Activated T-cell treated with anti-CD3 and anti-CD28 coated beads for 48 hours (primary cell): Measurements from ENCODE around the gene PNPLA2.

Experiments used
- DNase-seq: peaks from one replicate; pipeline ENCODE4 v3.0.0-alpha.2; 2020; ENCODE audit warnings: low read depth

Gene PNPLA2

GRCh38 chr11:816433-816779 lies 2.3 kb upstream of the PNPLA2 start:
- DNase-seq: no peak

GRCh38 chr11:819129-819931 lies 616 bp downstream of the PNPLA2 start:
- DNase-seq: peak; percentile 88

- peak; percentile 90 for DNase-seq
Observed at GRCh38 chr11:819943-820649, 1.4 kb downstream of the PNPLA2 start.

DNA sequence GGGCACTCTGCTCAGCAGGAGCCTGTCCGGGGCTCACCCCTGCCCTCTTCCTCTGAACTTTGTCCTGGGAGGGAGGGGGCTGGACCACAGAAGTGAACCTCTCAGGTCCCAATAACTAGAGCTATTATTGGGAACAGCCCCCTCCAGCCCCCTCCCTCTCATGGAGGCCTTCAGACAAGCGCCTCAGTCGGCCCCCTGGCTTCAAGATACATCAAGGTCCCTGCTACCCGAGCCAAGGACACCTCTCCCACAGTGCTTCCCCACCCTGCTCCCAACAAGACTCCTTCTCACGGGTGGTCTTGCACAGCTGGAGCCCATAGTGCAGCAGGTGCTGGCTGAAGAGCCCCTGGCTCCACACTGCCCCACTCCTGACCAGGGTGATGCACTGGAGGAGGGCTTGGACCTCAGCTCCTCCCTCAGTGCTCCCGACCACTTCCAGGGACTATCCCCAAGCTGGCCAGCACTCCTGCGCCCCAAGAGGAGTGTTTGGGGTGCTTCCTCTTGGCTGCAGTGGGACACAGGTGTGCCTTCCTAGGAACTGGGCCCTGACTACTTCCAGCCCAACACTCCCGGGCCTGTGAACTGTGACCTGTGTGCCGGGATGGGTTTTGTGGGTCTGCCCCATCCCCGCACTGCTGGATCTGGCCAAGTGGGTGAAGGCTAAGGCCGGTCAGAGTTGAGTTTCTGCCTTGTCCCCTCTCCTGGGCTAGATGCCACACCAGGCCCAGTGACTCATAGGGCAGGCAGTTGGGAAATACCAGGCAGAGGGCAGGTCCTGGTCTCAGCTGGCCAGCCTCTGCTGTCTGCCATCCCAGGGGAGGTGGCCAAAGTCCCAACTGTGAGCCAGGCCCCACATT lies 2.2 kb downstream of the PNPLA2 start:
- no peak for DNase-seq

- DNase-seq: no peak
Observed at GRCh38 chr11:821512-822371, 3.0 kb downstream of the PNPLA2 start.

GRCh38 chr11:823441-824291 lies 5.0 kb downstream of the PNPLA2 start:
- DNase-seq: no peak

DNA sequence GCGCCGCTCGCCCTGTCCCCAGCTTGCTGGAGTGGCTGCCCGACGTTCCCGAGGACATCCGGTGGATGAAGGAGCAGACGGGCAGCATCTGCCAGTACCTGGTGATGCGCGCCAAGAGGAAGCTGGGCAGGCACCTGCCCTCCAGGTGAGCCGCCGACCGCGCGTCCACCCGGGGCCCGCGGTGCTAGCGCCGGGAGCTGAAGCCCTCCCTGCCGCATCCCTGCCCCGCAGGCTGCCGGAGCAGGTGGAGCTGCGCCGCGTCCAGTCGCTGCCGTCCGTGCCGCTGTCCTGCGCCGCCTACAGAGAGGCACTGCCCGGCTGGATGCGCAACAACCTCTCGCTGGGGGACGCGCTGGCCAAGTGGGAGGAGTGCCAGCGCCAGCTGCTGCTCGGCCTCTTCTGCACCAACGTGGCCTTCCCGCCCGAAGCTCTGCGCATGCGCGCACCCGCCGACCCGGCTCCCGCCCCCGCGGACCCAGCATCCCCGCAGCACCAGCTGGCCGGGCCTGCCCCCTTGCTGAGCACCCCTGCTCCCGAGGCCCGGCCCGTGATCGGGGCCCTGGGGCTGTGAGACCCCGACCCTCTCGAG lies 5.7 kb downstream of the PNPLA2 start:
- no peak for DNase-seq

DNA sequence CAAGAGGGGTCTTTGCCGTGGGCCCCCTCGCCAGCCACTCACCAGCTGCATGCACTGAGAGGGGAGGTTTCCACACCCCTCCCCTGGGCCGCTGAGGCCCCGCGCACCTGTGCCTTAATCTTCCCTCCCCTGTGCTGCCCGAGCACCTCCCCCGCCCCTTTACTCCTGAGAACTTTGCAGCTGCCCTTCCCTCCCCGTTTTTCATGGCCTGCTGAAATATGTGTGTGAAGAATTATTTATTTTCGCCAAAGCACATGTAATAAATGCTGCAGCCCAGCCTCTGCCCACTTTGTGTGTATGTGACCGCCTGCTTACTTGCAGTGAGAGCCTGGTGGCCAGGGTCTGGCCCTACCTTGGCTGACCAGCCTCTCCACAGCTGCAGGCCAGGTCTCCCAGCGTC lies 6.2 kb downstream of the PNPLA2 start:
- DNase-seq: no peak

- no peak for DNase-seq
Observed at GRCh38 chr11:825366-826226, 6.9 kb downstream of the PNPLA2 start.

- DNase-seq: no peak
Observed at GRCh38 chr11:826227-826621, 7.5 kb downstream of the PNPLA2 start.

DNA sequence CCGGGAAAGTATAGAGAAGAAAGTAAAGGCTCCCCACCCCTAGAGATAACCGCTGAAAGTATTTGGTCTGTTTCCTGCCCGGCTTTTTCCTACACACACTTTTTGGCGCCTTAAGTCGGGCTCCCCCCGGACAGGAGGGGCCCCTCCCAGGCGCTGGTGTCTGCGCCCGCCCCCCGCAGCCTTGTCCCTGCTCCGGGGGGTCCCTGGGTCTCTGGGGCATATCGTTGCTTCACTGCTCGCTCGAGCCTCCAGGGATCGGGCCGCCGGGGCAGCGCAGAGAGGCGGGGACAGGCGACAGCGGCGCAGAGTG lies 8.1 kb downstream of the PNPLA2 start:
- no peak for DNase-seq

DNA sequence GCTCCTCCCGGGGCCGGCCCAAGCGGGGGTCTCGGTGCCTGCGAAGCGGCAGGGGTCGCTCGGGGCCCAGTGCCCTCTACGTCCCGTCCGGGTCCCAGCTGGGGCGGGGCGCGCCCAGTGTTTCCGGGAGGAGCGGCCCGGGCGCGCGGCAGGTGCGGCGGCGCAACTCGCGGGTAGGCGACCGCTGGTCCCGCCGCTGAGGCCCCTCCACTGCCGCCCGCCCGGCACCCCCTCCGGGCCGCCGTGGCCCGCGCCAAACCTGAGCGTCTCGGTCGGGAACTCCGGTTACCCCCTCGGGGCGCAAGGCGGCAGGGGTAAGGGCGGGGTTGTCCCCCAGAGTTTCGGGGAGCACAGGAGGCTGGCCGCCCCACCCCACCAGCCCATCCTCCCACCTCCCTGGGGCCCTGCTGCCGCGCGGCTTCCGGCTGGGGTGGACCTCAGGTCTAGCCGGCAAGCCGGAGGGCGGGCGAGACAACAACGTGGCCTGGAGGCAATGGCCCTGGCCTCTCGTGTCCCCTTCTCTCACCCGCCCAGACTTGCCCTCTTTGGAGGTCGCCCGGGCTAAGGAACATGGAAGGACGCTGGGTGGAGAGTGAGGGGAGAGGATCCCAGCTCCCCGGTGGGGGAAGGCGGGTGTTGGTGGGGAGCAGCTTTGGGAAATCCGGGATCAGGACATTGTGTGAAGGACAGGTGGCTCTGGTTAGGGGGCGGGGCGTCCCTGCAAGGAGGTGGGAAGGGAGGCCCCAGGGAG lies 8.6 kb downstream of the PNPLA2 start:
- DNase-seq: no peak

DNA sequence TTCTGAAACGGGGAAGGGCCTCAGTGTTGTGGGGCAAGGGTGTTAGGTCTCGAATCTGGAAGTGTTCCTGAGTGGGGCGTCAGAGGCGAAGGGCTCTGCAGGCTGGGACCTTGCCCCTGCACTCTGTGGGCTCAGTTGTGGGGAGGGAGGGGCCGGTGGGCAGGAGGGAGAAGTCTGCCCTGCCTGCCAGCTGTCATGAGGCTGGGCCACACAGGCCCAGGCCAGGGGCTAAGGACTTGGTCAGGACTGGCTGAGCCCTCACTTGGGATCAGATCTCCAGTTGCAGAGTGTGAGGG lies 9.1 kb downstream of the PNPLA2 start, which contains the start of gene CRACR2B:
TSS of gene CRACR2B (plus strand) at position 23 of the 296 bp plus-strand sequence. CDS start 689 bp downstream, outside the sequence.
- no peak for DNase-seq

GRCh38 chr11:828506-829175 lies 9.9 kb downstream of the PNPLA2 start:
- DNase-seq: no peak

GRCh38 chr11:829176-829846 lies 10.6 kb downstream of the PNPLA2 start:
- no peak for DNase-seq

GRCh38 chr11:829847-830294 lies 11.2 kb downstream of the PNPLA2 start:
- no peak for DNase-seq

DNA sequence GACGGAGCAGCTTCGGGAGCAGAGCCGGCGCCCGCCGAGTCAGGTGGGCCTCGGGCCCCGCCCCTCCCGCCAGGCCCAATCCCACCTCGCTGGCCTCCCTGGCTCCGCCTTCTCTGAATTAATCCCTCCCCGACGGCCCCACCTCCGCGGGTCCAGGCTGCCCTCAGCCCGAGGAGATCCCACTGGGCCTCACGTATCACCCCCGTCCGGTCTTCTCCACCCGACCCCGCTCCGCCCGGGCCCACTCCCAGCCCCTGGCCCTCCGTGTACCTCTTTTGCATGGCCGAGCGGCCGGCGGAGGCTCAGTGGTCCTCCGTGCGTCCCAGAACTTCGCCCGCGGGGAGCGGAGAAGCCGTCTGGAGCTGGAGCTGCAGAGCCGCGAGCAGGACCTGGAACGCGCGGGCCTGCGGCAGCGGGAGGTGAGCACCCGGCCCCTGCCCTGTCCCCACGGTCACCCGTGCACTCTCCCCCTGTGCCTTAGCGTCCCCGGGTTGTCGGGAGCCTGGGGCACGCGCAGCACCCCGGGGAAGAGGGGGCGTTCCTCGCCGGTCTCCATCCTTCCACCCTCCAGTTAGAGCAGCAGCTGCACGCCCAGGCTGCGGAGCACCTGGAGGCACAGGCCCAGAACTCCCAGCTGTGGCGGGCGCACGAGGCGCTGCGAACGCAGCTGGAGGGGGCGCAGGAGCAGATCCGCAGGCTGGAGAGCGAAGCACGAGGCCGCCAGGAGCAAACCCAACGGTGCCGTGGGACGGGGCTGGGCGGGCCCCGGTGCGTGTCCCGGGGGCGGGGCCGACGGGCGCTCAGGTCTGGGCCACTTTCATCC lies 11.8 kb downstream of the PNPLA2 start:
- peak; percentile 69 for DNase-seq
